CD4-positive, alpha-beta T cell (primary cell): Measurements from ENCODE around the gene DIP2C. TPM values are rescaled to one million over a fixed set of nuclear protein-coding genes. Genes with fewer than 3 reads are reported as not detected.

Experiments
- ATAC-seq: fragments of 200-7000 bp; cut with Tn5 transposase; one replicate; pipeline ENCODE4 v1.10.0; 2022; ENCODE audit warnings: mild to moderate bottlenecking; ENCODE audit not compliant: poor library complexity
- CTCF ChIA-PET: fragments of 350-600 bp; sonication (Branson Sonifier 250); formaldehyde crosslinking; loops from one replicate; lab custom pipeline; 2021; ENCODE audit warnings: antibody characterized with exemption, inconsistent platforms; lab: Charles Lee
- POLR2A ChIA-PET: fragments of 350-600 bp; sonication (Branson Sonifier 250); formaldehyde crosslinking; loops from one replicate; lab custom pipeline; 2021; ENCODE audit warnings: antibody characterized with exemption, inconsistent platforms; lab: Charles Lee
- DNase-seq, 14 experiments: peaks; one replicate each; pipeline ENCODE4 v3.0.0-alpha.2; 2013 to 2020; ENCODE audit warnings: mixed read lengths in 2 of 14
- H3K27ac ChIP-seq, 2 donors: one replicate each; pipeline versions ENCODE4 v1.5.1 to v1.7.0; 2013; ENCODE audit warnings: low read length in 2 of 2, low read depth in 1 of 2, mild to moderate bottlenecking in 1 of 2
- H3K27me3 ChIP-seq, 2 experiments: 1 replicate in 1 of 2; 2 replicates in 1 of 2; pipeline versions ENCODE4 v1.6.1 to v1.7.0; 2013; ENCODE audit warnings: low read length in 2 of 2, control low read depth in 1 of 2, mild to moderate bottlenecking in 1 of 2, moderate library complexity in 1 of 2; ENCODE audit not compliant: insufficient read depth in 2 of 2, control insufficient read depth in 1 of 2
- H3K36me3 ChIP-seq: one replicate; pipeline ENCODE4 v1.6.1; 2013; ENCODE audit warnings: low read length, control low read depth; ENCODE audit not compliant: insufficient read depth
- H3K4me1 ChIP-seq: one replicate; pipeline ENCODE4 v1.6.1; 2013; ENCODE audit warnings: low read length, control low read depth; ENCODE audit not compliant: insufficient read depth
- H3K4me3 ChIP-seq: one replicate; pipeline ENCODE4 v1.5.1; 2013; ENCODE audit warnings: mild to moderate bottlenecking, low read length, moderate library complexity
- H3K9me3 ChIP-seq, 2 experiments: 1 replicate in 1 of 2; 2 replicates in 1 of 2; pipeline versions ENCODE4 v1.6.1 to v1.7.0; 2013; ENCODE audit warnings: low read length in 2 of 2, mild to moderate bottlenecking in 2 of 2, control low read depth in 1 of 2, moderate library complexity in 1 of 2; ENCODE audit not compliant: control insufficient read depth in 1 of 2, insufficient read depth in 1 of 2
- H3K27ac Mint-ChIP-seq: one replicate; pipeline ENCODE4 v1.8.0; 2020; ENCODE audit warnings: mixed read lengths
- H3K27me3 Mint-ChIP-seq: one replicate; pipeline ENCODE4 v1.8.0; 2021; ENCODE audit warnings: mixed read lengths
- H3K36me3 Mint-ChIP-seq: one replicate; pipeline ENCODE4 v1.8.0; 2021; ENCODE audit warnings: low read depth, mixed read lengths
- H3K4me1 Mint-ChIP-seq: one replicate; pipeline ENCODE4 v1.8.0; 2021; ENCODE audit warnings: low read depth, mixed read lengths
- H3K4me3 Mint-ChIP-seq: one replicate; pipeline ENCODE4 v1.8.0; 2020; ENCODE audit warnings: mild to moderate bottlenecking, mixed read lengths
- H3K9me3 Mint-ChIP-seq: one replicate; pipeline ENCODE4 v1.8.0; 2020; ENCODE audit warnings: mixed read lengths
- intact Hi-C, 2 experiments: fragments of 100-400 bp; cut with DNase I in 1 of 2; cut with micrococcal nuclease in 1 of 2; formaldehyde crosslinking; loops; one replicate each; pipeline versions ENCODE4 v1.15.1 to v1.9.0; 2023 to 2025; cut with DNase I, micrococcal nuclease
- total RNA-seq, 174 experiments: library from RNA in 2 of 174; stranded (reverse) in 2 of 174; gene quantifications; one replicate each; pipeline ENCODE4 v1.2.3 and lab custom pipeline; 2021 to 2026
- TF ChIP-seq, protein P1 (sequence below): fragments of 200-600 bp; IDR thresholded peaks from one replicate; pipeline ENCODE4 v1.8.0; 2022; ENCODE audit warnings: antibody characterized with exemption, mild to moderate bottlenecking

DIP2C gene
- total RNA-seq, 2 experiments from 2014 or later = 4.1 TPM

GRCh38 chr10:552679-553078, 136.8 kb downstream of the DIP2C start:
- no peak for ATAC-seq
- no peaks in the 10 kb centered on the region for H3K36me3 Mint-ChIP-seq
- H3K36me3 ChIP-seq = no peaks in the 10 kb centered on the region
- H3K4me3 Mint-ChIP-seq = no peak overlapping the region
- no peak for DNase-seq
- no peak overlapping the region for H3K27ac ChIP-seq
- peaks cover 6% of the 10 kb centered on the region for H3K27me3 Mint-ChIP-seq
- H3K27ac Mint-ChIP-seq = no peak overlapping the region
- ChIA-PET CTCF (no interaction called here), POLR2A (no interaction called here)
- peaks cover 12% of the 10 kb centered on the region for H3K4me1 Mint-ChIP-seq
- TF ChIP-seq, protein P1, sequence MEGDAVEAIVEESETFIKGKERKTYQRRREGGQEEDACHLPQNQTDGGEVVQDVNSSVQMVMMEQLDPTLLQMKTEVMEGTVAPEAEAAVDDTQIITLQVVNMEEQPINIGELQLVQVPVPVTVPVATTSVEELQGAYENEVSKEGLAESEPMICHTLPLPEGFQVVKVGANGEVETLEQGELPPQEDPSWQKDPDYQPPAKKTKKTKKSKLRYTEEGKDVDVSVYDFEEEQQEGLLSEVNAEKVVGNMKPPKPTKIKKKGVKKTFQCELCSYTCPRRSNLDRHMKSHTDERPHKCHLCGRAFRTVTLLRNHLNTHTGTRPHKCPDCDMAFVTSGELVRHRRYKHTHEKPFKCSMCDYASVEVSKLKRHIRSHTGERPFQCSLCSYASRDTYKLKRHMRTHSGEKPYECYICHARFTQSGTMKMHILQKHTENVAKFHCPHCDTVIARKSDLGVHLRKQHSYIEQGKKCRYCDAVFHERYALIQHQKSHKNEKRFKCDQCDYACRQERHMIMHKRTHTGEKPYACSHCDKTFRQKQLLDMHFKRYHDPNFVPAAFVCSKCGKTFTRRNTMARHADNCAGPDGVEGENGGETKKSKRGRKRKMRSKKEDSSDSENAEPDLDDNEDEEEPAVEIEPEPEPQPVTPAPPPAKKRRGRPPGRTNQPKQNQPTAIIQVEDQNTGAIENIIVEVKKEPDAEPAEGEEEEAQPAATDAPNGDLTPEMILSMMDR = no peak
- intact Hi-C loops = no loop called here
- H3K4me1 ChIP-seq = no peaks in the 10 kb centered on the region
- no peaks in the 10 kb centered on the region for H3K9me3 ChIP-seq
- no peaks in the 10 kb centered on the region for H3K9me3 Mint-ChIP-seq
- H3K27me3 ChIP-seq = peaks cover 0 to 6% of the 10 kb centered on the region in 2 experiments
- no peak overlapping the region for H3K4me3 ChIP-seq

GRCh38 chr10:551373-552252, 137.9 kb downstream of the DIP2C start:
- no peaks in the 10 kb centered on the region for H3K9me3 Mint-ChIP-seq
- CTCF ChIA-PET = no interaction called here

DNA sequence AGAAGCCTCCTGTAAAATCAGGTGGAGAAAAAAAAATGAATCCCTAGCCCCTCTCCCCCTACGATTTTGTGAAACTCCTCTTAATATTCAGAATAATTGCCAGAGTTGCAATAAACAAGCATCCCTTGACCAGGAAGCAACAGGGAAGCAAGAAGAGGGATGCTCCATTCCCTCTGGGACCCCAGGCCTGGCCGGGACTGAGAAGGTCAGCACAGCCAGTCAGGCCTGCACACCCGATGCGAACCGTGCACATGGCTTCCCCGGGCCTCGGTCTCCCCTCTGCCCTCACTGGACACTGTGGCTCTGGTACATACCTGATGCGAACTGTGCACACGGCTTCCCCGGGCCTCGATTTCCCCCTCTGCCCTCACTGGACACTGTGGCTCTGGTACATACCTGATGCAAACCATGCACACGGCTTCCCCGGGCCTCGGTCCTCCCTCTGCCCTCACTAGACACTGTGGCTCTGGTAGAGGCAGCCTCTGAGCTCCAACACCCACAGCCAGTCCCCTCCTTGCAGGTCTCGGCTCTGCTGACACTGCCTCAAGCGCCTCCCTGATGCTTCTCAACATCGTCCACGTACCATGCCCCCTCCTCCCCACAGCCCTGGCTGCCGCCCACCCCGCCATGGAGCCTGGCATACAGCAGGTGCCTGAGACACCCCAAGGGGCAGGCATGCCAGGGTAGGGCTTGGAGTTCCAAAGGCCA, 138.6 kb downstream of the DIP2C start:
- Histone ChIP-seq H3K27ac (no peak overlapping the region), H3K36me3 (no peaks in the 10 kb centered on the region), H3K4me1 (no peaks in the 10 kb centered on the region), H3K9me3 (no peaks in the 10 kb centered on the region), H3K27me3 (peaks cover 0 to 6% of the 10 kb centered on the region in 2 experiments), H3K4me3 (no peak overlapping the region)
- ChIA-PET CTCF (no interaction called here), POLR2A (no interaction called here)
- Mint-ChIP-seq H3K9me3 (no peaks in the 10 kb centered on the region), H3K27me3 (peaks cover 19% of the 10 kb centered on the region), H3K4me1 (no peaks in the 10 kb centered on the region), H3K4me3 (no peak overlapping the region), H3K27ac (no peak overlapping the region), H3K36me3 (no peaks in the 10 kb centered on the region)
- TF ChIP-seq, protein P1 = no peak
- DNase-seq = no peak
- ATAC-seq = no peak
- intact Hi-C loops = no loop called here

More at GRCh38 chr10:551373-552252, 137.9 kb downstream of the DIP2C start:
- POLR2A ChIA-PET = no interaction called here
- H3K36me3 ChIP-seq = no peaks in the 10 kb centered on the region
- DNase-seq = no peak
- no peaks in the 10 kb centered on the region for H3K4me1 ChIP-seq
- H3K27me3 ChIP-seq = peaks cover 0 to 6% of the 10 kb centered on the region in 2 experiments
- no peak overlapping the region for H3K27ac ChIP-seq
- Mint-ChIP-seq H3K27me3 (peaks cover 17% of the 10 kb centered on the region), H3K36me3 (no peaks in the 10 kb centered on the region), H3K4me3 (no peak overlapping the region), H3K27ac (no peak overlapping the region), H3K4me1 (peaks cover 4% of the 10 kb centered on the region)
- TF ChIP-seq, protein P1 = no peak
- no peak overlapping the region for H3K4me3 ChIP-seq
- intact Hi-C loops = no loop called here
- no peaks in the 10 kb centered on the region for H3K9me3 ChIP-seq
- no peak for ATAC-seq
